ENCODE results near the gene OR4D2.

- TF ChIP-seq TCF7L2 (IDR thresholded peaks at IDR 0.05; ENCODE audit: borderline replicate concordance, low read depth, low read length) (no peak), ZBTB8A (tag by site-specific recombination; IDR thresholded peaks at IDR 0.05) (no peak)
- TF ChIP-seq, protein P1, sequence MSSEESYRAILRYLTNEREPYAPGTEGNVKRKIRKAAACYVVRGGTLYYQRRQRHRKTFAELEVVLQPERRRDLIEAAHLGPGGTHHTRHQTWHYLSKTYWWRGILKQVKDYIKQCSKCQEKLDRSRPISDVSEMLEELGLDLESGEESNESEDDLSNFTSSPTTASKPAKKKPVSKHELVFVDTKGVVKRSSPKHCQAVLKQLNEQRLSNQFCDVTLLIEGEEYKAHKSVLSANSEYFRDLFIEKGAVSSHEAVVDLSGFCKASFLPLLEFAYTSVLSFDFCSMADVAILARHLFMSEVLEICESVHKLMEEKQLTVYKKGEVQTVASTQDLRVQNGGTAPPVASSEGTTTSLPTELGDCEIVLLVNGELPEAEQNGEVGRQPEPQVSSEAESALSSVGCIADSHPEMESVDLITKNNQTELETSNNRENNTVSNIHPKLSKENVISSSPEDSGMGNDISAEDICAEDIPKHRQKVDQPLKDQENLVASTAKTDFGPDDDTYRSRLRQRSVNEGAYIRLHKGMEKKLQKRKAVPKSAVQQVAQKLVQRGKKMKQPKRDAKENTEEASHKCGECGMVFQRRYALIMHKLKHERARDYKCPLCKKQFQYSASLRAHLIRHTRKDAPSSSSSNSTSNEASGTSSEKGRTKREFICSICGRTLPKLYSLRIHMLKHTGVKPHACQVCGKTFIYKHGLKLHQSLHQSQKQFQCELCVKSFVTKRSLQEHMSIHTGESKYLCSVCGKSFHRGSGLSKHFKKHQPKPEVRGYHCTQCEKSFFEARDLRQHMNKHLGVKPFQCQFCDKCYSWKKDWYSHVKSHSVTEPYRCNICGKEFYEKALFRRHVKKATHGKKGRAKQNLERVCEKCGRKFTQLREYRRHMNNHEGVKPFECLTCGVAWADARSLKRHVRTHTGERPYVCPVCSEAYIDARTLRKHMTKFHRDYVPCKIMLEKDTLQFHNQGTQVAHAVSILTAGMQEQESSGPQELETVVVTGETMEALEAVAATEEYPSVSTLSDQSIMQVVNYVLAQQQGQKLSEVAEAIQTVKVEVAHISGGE (tag by site-specific recombination; conservative IDR thresholded peaks at IDR 0.05; ENCODE audit: low read depth) = no peak
Measured at GRCh38 chr17:58176200-58176599, 9.4 kb downstream of the OR4D2 start.

All from HEK293 (cell line).